NCI-H2196 (cell line): Measurements from ENCODE around the gene HBM.
A peak's percentile ranks its signal among the peaks of the same experiment; 100 is the strongest.
"Not testable (repeated sequence)": the region's sequence is repeated elsewhere in the genome, so short reads cannot be mapped to it uniquely, and the experiment has no call there.

Source experiments
- DNase-seq: peaks from one replicate; lab custom pipeline; 2025; ENCODE audit not compliant: unreplicated experiment; lab: John Stamatoyannopoulos, UW

The HBM gene

GRCh38 chr16:165539-166374 lies at the start of gene HBM:
Gene HBM, plus strand, starts transcription at chr16:165978. Its CDS starts 20 bp downstream, at chr16:165998.
- no peak for DNase-seq

GRCh38 chr16:116015-116414 lies 49.8 kb upstream of the HBM start:
- no peak for DNase-seq

- peak; percentile 80 for DNase-seq
Measured at GRCh38 chr16:117379-118365, 48.1 kb upstream of the HBM start.

- no peak for DNase-seq
Measured at GRCh38 chr16:118857-119256, 46.9 kb upstream of the HBM start.

- no peak for DNase-seq
Measured at GRCh38 chr16:119295-119694, 46.5 kb upstream of the HBM start.

GRCh38 chr16:119835-120491 lies 45.8 kb upstream of the HBM start:
- no peak for DNase-seq

- no peak for DNase-seq
Measured at GRCh38 chr16:120756-121155, 45.0 kb upstream of the HBM start.

GRCh38 chr16:122361-122760 lies 43.4 kb upstream of the HBM start:
- DNase-seq = no peak

- DNase-seq = not testable (repeated sequence)
Measured at GRCh38 chr16:123558-124350, 42.0 kb upstream of the HBM start.

- no peak for DNase-seq
Measured at GRCh38 chr16:125011-125410, 40.8 kb upstream of the HBM start.

GRCh38 chr16:129075-129474 lies 36.7 kb upstream of the HBM start:
- no peak for DNase-seq

GRCh38 chr16:130533-131173 lies 35.1 kb upstream of the HBM start:
- no peak for DNase-seq

- DNase-seq = no peak
Measured at GRCh38 chr16:132120-132519, 33.7 kb upstream of the HBM start.

- DNase-seq = no peak
Measured at GRCh38 chr16:133716-134115, 32.1 kb upstream of the HBM start.

GRCh38 chr16:138049-138417 lies 27.7 kb upstream of the HBM start:
- no peak for DNase-seq

GRCh38 chr16:140175-140857 lies 25.5 kb upstream of the HBM start:
- DNase-seq = no peak

- DNase-seq = no peak
Measured at GRCh38 chr16:142405-142967, 23.3 kb upstream of the HBM start.

- DNase-seq = no peak
Measured at GRCh38 chr16:143047-143446, 22.7 kb upstream of the HBM start.

GRCh38 chr16:143456-143855 lies 22.3 kb upstream of the HBM start:
- no peak for DNase-seq
